Stimulated activated CD4-positive, alpha-beta T cell treated with anti-CD3 and anti-CD28 coated beads, Interleukin-12 subunit alpha, Interleukin-12 subunit beta, amount 100 ng/mL, for 24 hours (primary cell): ENCODE data around the gene NARF.
"Not testable (repeated sequence)": the region's sequence is repeated elsewhere in the genome, so short reads cannot be mapped to it uniquely, and the experiment has no call there.

Experiments
- DNase-seq, 2 experiments: peaks; one replicate each; pipeline ENCODE4 v3.0.0-alpha.2; 2020; ENCODE audit warnings: low read depth in 2 of 2

NARF gene

GRCh38 chr17:82497483-82498405, 39.2 kb downstream of the NARF start:
- DNase-seq: peak in 1 of 2 experiments; percentile 28

DNA sequence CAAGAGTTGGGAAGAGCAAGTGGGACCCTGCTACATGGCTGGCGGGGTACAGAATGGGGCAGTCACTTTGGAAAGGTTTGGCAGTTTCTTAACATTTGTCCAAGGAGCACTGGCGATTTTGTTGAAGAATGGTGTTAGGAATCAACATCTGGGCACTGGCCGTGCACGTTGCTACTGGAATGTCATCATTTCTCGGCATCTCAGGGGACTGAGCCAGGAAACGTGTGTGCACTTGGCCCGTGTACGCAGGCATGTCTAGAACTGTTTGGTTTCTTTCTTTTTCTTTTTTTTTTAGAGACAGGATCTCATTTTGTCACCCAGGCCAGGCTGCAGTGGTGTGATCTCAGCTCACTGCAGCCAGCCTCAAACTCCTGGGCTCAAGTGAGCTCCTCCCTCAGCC, 43.7 kb downstream of the NARF start:
- DNase-seq: no peak

DNA sequence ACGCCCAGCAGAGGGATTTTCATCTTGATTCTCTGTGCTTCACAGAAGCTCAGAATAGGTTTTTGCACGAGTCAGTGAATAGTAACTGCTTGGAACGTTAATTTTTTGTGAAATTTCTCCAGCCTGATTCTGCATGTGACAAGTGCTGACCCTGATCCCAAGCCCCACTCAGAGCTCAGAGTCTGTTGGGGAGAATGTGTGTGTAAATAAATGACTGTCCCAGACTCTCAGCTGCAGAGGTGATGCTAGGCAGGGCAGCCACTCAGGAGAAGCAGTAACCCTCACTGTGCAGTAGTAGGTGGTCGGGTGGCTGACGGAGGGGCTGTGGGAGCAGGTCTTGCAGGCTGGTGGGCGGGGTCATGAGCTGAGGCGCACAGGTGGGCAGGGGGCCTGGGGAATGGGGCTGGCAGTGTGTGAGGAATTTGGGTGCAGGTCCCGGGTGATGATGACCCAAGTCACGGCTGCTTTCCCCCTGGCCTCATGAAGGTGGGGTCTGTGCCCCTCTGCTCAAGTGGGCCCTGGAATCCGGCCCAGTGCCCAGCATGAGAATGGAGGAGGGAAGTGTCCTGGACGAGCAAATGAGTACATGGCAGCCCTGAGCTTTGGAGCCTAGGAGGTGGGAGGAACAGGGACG, 44.7 kb downstream of the NARF start:
- no peak for DNase-seq

- DNase-seq: no peak
Observed at GRCh38 chr17:82503728-82504308, 45.3 kb downstream of the NARF start.

GRCh38 chr17:82505296-82505695, 46.8 kb downstream of the NARF start:
- no peak for DNase-seq

GRCh38 chr17:82506402-82506801, 47.9 kb downstream of the NARF start:
- DNase-seq: not testable (repeated sequence)

DNA sequence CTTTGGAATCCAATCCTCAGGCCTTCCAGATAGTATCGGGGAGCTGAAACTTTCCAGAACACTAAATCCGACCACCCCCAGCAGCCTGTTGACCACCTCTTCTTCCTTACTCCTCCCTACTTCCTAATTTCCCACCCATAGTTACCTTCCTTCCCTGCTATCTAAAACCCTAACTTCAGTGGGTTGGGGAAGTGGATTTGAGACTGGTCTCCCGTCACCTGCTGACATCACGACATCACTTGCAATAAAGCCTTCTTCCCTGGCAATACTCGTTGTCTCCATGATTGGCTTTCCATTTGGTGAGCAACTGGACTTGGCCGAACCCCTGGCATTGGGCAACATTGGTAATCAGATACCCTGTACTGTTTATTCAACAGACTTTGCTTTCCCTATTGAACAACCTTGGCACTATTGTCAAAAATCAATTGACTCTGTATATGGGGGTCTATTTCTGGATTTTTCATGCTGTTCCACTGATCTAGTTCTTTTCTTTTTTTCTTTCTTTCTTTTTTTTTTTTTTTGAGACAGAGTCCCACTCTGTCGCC, 49.2 kb downstream of the NARF start:
- no peak for DNase-seq

- DNase-seq: not testable (repeated sequence)
Observed at GRCh38 chr17:82511642-82512041, 53.1 kb downstream of the NARF start.

- DNase-seq: not testable (repeated sequence)
Observed at GRCh38 chr17:82513864-82514263, 55.3 kb downstream of the NARF start.

GRCh38 chr17:82517230-82517865, 58.8 kb downstream of the NARF start:
- DNase-seq: no peak

DNA sequence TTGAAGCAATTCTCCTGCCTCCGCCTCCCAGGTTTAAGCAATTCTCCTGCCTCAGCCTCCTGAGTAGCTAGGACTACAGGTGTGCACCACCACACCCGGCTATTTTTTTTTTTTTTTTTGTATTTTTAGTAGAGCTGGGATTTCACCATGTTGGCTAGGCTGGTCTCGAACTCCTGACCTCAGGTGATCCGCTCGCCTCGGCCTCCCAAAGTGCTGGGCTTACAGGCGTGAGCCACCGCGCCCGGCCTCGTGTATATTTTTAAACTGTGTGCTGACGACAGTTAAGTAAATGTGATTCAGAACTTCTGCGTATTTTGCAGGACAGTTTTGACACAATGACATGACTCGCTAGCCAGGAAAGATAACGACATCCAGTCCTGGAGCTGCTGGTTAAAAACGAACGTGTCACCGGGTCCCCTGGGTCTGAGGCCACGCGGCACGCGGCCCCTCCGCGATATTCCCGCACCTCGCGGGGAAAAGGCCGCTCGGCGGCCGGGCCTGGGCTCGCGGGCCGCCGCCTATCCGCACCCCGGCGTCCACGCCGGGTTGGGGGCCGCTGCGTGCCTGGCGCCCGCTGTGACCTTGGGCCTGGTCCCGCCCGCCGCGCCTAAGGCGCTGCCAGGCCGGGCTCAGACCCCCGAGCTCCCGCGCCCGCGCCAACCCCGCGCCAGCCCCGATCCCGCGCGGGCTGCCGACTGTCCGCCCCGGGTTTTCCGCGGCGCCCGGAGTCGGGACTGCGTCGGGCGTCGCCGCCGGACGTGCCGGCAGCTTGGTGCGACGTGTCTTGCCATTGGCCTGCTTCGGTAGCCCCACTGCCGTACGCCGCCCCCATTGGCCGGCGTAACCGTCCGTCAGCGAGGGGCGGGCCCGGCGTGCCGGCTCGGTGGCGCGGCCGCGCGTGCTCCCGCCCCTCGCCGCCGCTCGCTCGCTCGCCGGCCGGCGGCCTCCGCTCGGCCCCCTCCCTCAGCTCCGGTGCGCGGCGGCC, 60.6 kb downstream of the NARF start, which contains the start of gene FOXK2:
Gene FOXK2, plus strand, starts transcription at position 907 of the 985 bp plus-strand sequence. CDS start 157 bp downstream, outside the sequence.
- peak; percentile 82 to 89 for DNase-seq

DNA sequence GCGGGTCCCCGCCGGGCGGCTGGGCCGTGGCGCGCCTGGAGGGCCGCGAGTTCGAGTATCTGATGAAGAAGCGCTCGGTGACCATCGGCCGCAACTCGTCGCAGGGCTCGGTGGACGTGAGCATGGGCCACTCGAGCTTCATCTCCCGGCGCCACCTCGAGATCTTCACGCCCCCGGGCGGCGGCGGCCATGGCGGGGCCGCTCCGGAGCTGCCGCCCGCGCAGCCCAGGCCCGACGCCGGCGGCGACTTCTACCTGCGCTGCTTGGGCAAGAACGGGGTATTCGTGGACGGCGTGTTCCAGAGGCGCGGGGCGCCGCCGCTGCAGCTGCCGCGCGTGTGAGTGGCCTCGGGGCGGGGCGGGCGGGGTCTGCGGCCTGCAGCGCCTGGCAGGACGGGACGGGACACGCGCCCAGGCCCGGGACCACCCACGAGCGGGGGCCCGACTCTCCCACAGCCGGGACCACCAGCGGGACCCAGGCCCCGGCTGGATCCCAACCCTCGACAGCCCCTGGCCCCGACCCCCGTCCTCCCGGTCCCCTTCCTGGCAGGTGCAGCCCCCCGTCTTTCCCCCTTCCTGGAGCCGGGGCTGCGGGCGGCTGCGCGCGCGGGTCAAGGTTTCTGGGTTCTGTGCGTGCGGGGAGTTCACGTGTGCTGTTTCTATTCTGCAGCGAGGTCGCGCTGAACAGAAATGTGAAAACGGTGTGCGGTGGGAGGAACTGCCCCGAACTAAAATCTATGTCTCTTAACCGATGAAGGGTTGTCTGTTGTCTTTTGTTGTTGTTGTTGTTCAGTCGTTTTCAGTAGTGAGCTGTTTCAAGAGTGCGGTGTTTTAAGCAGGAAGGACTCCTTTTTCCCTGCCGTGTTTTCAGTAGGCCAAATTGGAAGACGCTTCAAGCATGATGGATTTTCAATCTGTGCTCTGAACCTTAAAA, 61.7 kb downstream of the NARF start:
- DNase-seq: no peak

- no peak for DNase-seq
Observed at GRCh38 chr17:82524540-82524939, 66.0 kb downstream of the NARF start.

GRCh38 chr17:82525712-82526111, 67.2 kb downstream of the NARF start:
- DNase-seq: no peak

DNA sequence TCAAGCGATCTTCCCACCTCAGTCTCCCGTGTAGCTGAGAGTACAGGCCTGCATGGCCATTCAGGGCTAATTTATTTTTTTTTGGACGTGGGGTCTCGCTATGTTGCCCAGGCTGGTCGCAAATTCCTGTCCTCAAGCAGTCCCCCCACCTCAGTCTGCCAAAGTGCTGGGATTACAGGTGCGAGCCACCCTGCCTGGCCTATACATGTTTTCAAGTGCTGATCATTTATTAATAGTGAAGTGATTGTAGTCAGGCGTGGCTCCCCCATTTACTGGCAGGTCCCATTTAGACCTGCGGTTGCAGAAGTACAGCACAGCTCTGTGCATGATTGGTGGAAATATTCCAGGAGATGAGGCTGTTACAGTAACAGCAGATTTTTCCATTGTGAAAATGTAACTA, 69.4 kb downstream of the NARF start:
- DNase-seq: no peak

DNA sequence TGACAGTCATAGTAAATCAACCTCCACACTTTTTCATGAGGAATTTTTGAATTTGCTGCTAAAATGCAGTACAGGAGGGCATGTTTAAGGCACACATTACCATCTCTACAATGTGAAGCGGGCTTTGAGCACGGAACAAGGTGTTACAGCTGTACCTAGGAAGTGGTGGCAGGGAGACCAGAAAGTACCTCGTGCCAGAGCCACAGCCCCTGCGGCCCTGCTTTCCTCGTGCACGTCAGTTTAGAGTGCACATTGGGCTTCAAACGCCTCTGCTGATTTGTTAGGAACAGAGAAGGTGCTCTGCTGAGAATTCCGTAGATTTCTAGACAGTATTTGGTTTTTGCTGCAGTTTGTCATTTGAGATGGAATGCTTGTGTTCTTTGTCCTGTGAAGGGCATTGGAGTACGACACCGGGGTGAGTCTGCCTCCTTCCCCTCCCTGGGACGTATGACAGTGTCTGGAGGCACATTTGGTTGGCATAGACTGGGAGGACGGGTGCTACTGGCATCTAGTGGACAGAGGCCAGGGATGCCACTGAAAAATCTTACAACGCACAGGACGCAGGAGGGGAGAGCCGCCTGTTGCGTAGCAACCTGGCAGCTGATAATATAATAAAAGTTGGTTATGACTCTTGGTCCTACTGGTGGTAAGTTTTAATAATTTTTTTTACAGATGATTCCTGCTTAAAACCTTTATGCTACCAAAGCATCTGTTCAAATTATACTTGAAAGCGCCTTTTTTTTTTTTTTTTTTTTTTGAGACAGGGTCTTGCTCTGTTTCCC, 70.1 kb downstream of the NARF start:
- no peak for DNase-seq

DNA sequence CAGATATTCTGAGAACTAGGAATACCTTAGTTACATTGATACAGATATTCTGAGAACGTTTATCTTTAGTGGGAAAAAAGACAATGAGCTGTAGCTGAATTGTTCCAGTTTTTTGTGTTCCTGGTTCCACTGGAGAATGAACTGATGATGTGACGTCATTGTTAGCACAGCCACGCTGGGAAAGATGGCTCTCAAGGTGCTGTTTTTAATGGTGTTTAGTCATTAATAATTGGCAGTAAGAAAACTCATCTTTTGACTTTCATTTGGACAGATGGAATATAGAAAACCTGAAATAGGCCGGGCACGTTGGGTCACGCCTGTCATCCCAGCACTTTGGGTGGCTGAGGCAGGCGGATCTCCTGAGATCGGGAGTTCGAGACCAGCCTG, 71.4 kb downstream of the NARF start:
- no peak for DNase-seq

DNA sequence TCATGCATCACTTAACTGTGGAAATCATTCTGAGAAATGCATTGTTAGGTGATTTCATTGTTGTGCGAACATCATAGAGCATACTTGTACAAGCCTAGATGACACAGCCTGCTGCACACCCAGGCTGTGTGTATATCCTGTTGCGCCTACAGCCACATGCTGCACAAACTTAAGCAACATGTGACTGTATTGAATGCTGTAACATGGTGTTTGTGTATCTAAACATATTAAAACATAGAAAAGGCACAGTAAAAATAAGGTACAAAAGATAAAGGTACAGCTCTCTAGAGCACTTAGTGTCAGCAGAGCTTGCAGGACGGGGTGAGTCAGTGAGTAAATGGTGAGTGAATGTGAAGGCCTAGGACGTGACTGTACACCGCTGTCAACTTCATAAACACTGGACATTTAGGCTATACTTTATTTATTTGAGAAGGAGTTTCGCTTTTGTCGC, 72.9 kb downstream of the NARF start:
- no peak for DNase-seq

- no peak for DNase-seq
Observed at GRCh38 chr17:82534401-82534812, 75.9 kb downstream of the NARF start.
